GM23338 (cell line): Measurements from ENCODE around the gene TDRD7.

Experiments
- CREB1 ChIP-seq: fragments of 250-450 bp; sonication (Bioruptor Pico); IDR thresholded peaks from 2 replicates; pipeline ENCODE4 v1.5.0; 2020; ENCODE audit warnings: low read depth, mild to moderate bottlenecking, moderate library complexity
- CTCF ChIP-seq, 2 experiments: fragments of 200-600 bp in 1 of 2; sonication (generic) in 1 of 2; conservative IDR thresholded peaks; 2 replicates each; pipeline versions ENCODE4 v1.5.1 to v1.6.1; 2016 to 2017; ENCODE audit warnings: antibody characterized with exemption in 2 of 2, low read depth in 2 of 2, mild to moderate bottlenecking in 2 of 2, moderate library complexity in 1 of 2
- EZH2 ChIP-seq: fragments of 200-600 bp; sonication (generic); IDR thresholded peaks from one replicate; pipeline ENCODE4 v1.8.0; 2017; ENCODE audit warnings: antibody characterized with exemption, mild to moderate bottlenecking, low read depth; ENCODE audit not compliant: unreplicated experiment
- EZH2phosphoT487 ChIP-seq: fragments of 200-600 bp; sonication (generic); IDR thresholded peaks from one replicate; pipeline ENCODE4 v1.8.1; 2018; ENCODE audit warnings: antibody characterized with exemption; ENCODE audit not compliant: unreplicated experiment
- JUNB ChIP-seq: IDR thresholded peaks from one replicate; pipeline ENCODE4 v1.6.1; 2016; ENCODE audit warnings: antibody characterized with exemption; ENCODE audit not compliant: unreplicated experiment
- POLR2AphosphoS5 ChIP-seq: IDR thresholded peaks from 2 replicates; pipeline ENCODE4 v1.6.1; 2016; ENCODE audit warnings: antibody characterized with exemption, low read depth
- TF ChIP-seq, protein P1 (sequence below): IDR thresholded peaks from one replicate; pipeline ENCODE4 v1.6.1; 2018; ENCODE audit warnings: antibody characterized with exemption; ENCODE audit not compliant: unreplicated experiment

GRCh38 chr9:97387936-97388684 lies 23.8 kb upstream of the TDRD7 start:
- no peak for TF ChIP-seq CTCF (conservative IDR thresholded peaks at IDR 0.05; ENCODE audit: low read depth in 2 of 2)
- TF ChIP-seq POLR2AphosphoS5, result no peak
- no peak for TF ChIP-seq EZH2
- TF ChIP-seq, protein P1, sequence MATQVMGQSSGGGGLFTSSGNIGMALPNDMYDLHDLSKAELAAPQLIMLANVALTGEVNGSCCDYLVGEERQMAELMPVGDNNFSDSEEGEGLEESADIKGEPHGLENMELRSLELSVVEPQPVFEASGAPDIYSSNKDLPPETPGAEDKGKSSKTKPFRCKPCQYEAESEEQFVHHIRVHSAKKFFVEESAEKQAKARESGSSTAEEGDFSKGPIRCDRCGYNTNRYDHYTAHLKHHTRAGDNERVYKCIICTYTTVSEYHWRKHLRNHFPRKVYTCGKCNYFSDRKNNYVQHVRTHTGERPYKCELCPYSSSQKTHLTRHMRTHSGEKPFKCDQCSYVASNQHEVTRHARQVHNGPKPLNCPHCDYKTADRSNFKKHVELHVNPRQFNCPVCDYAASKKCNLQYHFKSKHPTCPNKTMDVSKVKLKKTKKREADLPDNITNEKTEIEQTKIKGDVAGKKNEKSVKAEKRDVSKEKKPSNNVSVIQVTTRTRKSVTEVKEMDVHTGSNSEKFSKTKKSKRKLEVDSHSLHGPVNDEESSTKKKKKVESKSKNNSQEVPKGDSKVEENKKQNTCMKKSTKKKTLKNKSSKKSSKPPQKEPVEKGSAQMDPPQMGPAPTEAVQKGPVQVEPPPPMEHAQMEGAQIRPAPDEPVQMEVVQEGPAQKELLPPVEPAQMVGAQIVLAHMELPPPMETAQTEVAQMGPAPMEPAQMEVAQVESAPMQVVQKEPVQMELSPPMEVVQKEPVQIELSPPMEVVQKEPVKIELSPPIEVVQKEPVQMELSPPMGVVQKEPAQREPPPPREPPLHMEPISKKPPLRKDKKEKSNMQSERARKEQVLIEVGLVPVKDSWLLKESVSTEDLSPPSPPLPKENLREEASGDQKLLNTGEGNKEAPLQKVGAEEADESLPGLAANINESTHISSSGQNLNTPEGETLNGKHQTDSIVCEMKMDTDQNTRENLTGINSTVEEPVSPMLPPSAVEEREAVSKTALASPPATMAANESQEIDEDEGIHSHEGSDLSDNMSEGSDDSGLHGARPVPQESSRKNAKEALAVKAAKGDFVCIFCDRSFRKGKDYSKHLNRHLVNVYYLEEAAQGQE, result no peak
- no peak for TF ChIP-seq EZH2phosphoT487
- TF ChIP-seq CREB1 (CRISPR knock-in tag), result no peak
- TF ChIP-seq JUNB, result no peak
